Fibroblast of the aortic adventitia (primary cell): ENCODE results near the gene NRXN2. TPM values are rescaled to one million over a fixed set of nuclear protein-coding genes. Genes with fewer than 3 reads are reported as not detected.

Source experiments
- DNase-seq: peaks from one replicate; pipeline ENCODE4 v3.0.0-alpha.2; 2010; ENCODE audit warnings: low read depth
- H3K4me3 ChIP-seq: 2 replicates; pipeline ENCODE4 v1.5.1; 2011; ENCODE audit warnings: low read depth, mild to moderate bottlenecking, control low read depth, low read length, moderate library complexity
- total RNA-seq: library from RNA; depleted of rRNA; stranded (reverse); fragments of >200 nt; gene quantifications from 2 replicates; pipeline ENCODE4 v1.2.3, GENCODE V29; 2012; ENCODE audit warnings: low replicate concordance
- TF ChIP-seq, protein P1 (sequence below): IDR thresholded peaks from 2 replicates; pipeline ENCODE4 v1.5.1; 2011; ENCODE audit warnings: mild to moderate bottlenecking, low read length, control low read depth, inconsistent platforms; ENCODE audit not compliant: insufficient read depth

Gene NRXN2
- total RNA-seq, 1 donor, result 3.3 TPM

DNA sequence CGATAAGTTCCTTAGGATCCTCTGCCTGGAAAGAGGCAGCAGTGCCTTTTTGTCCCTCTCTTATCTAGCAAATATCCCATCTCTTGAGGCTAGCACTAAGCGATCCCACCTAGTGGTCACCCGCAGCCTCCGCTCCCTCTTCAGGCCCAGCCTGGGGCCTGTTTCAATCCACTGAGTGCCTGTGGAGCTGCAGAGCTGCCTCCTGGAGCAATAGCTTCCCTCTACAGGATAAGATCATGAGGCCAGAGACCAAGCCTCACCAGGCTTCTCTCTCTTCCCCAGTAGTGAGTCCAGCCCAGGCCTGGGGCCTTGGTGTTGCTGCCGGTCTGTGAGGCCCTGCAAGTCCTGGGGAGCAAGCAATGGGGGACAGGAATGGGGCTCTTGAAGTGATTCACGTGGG is 66.1 kb downstream of the NRXN2 start:
- TF ChIP-seq, protein P1, sequence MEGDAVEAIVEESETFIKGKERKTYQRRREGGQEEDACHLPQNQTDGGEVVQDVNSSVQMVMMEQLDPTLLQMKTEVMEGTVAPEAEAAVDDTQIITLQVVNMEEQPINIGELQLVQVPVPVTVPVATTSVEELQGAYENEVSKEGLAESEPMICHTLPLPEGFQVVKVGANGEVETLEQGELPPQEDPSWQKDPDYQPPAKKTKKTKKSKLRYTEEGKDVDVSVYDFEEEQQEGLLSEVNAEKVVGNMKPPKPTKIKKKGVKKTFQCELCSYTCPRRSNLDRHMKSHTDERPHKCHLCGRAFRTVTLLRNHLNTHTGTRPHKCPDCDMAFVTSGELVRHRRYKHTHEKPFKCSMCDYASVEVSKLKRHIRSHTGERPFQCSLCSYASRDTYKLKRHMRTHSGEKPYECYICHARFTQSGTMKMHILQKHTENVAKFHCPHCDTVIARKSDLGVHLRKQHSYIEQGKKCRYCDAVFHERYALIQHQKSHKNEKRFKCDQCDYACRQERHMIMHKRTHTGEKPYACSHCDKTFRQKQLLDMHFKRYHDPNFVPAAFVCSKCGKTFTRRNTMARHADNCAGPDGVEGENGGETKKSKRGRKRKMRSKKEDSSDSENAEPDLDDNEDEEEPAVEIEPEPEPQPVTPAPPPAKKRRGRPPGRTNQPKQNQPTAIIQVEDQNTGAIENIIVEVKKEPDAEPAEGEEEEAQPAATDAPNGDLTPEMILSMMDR, result no peak
- H3K4me3 ChIP-seq, result no peak overlapping the region
- no peak for DNase-seq

DNA sequence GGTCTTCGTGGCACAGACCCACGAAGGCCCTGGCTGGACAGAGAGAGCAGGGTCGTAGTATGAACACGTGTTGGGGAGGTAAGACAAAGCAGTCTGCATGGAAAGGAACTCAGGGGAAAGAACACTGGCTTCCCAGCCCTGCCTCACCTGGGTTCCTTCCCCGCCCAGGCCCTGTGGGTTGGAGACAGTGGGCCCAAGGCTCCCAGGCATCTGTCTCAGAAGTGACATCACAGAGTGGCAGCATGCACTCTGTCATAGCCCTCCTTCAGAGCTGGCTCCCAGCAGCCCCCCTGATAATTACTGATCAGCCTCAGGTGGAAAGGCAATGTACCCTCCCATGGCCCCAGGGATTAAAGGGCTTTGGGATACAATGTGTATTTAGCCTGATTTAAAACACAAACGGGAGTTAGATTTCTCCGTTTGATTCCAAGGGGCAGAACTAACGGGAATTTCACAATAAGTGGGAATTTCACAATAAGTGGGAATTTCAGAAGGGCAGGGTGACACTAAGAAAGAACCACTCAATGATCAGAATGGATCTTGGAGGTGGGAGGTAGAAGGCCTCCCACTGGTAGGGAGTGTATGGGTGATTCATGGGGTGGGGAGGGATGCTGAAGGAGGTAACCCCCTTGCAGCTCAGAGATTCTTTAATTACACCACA is 66.9 kb downstream of the NRXN2 start:
- TF ChIP-seq, protein P1, result no peak
- H3K4me3 ChIP-seq, result no peak overlapping the region
- peak; percentile 84 for DNase-seq

DNA sequence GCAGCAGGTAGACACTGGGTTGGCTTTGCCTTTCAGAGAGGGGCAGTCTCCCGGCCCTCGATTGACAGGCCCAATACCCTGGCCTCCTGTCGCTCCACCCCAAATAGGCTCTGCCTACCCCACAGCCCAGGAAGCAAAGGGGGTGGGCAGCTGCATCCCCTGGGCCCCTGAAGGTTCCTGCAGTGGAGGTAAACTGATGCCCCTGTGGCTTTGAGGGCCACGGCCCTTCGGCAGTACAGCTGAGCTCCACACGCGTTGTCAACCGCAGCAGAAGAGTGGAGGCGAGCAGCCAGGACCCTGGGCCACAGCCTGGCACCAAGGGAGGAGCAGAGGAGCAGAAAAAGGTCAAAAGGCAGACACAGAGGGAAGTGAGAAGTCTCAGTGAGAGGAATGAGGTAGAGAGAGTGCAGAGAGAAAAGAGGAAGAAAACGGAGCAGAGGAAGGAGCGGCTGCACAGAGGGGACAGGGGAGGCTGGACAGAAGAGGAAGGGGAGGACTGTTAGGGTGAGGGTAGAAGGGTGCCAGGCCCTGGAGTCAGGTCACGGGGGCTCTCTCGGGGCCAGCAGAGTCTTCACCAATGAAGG is 67.9 kb downstream of the NRXN2 start:
- no peak for DNase-seq
- H3K4me3 ChIP-seq, result no peak overlapping the region
- TF ChIP-seq, protein P1, result no peak

DNA sequence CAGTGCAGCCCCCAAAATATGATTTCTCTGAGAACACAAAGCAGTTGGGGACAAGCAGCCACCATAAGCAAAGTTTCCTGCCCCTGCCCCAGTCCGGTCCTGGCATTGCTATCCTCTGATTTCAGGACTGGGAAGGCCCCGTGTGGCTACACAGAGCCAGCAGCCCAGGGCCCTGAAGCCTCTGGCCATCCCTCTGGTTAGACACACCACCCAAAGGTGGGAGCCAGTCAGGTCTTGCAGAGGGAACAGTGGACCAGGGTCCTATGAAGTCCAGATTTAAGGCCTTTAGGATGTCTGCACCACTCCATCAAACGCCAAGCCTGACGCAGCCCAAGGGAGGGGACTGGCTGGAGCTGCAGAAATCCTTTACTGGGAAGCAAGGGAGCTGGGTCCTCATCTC is 68.6 kb downstream of the NRXN2 start:
- H3K4me3 ChIP-seq, result no peak overlapping the region
- TF ChIP-seq, protein P1, result no peak
- no peak for DNase-seq

DNA sequence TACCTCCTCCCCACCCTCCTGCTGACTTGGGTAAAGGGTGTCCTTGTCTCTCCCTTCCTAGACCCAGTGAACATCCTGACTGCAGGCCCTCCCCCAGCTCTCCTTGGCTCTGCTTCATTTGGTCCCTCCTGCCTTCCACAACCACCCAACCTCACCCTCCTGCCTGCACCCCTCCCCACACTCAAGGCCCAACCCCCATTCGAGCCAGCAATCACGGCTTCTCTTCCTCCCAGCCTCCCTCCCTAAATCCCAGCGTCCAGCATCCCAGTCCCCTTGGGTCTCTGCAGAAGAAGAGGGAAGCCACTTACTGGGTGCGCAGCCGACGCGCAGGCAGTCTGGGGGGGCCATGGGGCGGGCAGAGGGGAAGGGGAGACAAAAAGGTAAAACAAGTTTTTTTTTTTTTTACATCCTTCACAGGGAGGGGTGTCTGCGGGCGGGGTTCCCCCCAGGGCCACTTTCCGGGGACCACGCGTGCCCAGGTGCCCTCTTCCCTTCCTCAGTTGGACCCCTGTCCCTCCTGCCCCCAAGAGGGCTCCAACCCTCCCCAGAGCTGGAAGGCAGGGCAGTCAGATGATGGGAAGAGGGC is 69.5 kb downstream of the NRXN2 start:
- TF ChIP-seq, protein P1, result no peak
- no peak overlapping the region for H3K4me3 ChIP-seq

DNA sequence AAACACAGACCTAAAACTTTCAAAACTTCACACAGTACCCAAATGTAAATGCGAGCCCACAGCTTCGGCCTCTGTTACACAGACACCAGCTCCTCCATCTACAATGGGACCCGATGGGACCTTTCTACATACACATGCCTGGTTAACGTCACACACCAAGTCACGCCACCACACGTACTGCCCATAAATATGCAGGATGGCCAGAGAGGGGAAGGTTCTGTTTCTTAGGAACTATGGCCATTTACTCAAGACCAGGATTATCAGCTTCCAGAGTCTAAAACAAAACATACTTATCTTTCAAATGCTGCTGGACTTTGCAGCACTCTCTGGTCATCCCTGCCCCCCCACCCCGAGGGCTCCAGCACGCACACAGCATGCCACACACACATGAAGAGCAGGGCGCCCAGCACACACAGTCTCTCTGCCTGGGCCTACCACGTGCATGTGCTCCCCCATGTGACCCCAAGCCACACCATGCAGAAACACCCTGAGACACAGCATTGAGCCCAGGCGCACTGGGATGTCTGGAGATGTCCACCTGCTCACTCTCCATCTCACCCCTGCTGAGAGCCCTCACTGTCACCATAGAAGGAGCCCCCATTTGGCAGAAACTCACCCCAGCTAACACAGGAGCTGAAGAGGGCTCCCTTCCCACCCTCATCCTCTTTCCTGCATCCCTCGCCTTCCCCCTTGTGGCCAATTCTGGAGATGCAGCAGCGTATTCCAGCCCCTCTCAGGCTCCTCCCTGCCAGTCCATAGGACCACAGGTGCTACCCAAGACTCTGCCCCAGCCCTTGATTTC is 70.2 kb downstream of the NRXN2 start:
- no peak overlapping the region for H3K4me3 ChIP-seq
- TF ChIP-seq, protein P1, result peak; percentile 96
- DNase-seq, result peak; percentile 78

More for the DNA sequence above, 69.5 kb downstream of the NRXN2 start:
- DNase-seq, result no peak
